SU-DHL-6 (cell line): ENCODE data around the gene TIMM21.

Experiments
- CTCF ChIP-seq: fragments of 200-600 bp; sonication (generic); IDR thresholded peaks from one replicate; pipeline ENCODE4 v1.5.1; 2017; ENCODE audit warnings: antibody characterized with exemption, mild to moderate bottlenecking, low read length, moderate library complexity; ENCODE audit not compliant: insufficient read depth, poor library complexity, severe bottlenecking
- EZH2phosphoT487 ChIP-seq: fragments of 200-600 bp; sonication (generic), shearing (Covaris generic); conservative IDR thresholded peaks from 2 replicates; pipeline ENCODE4 v1.6.1; 2018; ENCODE audit warnings: mild to moderate bottlenecking, antibody characterized with exemption, low read length, moderate library complexity, mixed read lengths

GRCh38 chr18:74171910-74172606 is 23.7 kb downstream of the TIMM21 start:
- TF ChIP-seq EZH2phosphoT487 (no peak), CTCF (no peak)
